PFSK-1 (cell line): ENCODE measurements around the gene FRMD4A.

Experiments
- FOXP2 ChIP-seq: optimal IDR thresholded peaks from 2 replicates; pipeline ENCODE3; 2011; ENCODE audit warnings: borderline replicate concordance, control low read depth, inconsistent platforms; ENCODE audit not compliant: insufficient read depth; ENCODE audit errors: extremely low read length, extremely low read depth
- POLR2AphosphoS5 ChIP-seq: IDR thresholded peaks from 2 replicates; pipeline ENCODE4 v1.6.1; 2012; ENCODE audit warnings: low read depth, mild to moderate bottlenecking, control low read depth, low read length, moderate library complexity
- SIN3A ChIP-seq: IDR thresholded peaks from 2 replicates; pipeline ENCODE4 v1.6.1; 2012; ENCODE audit warnings: mild to moderate bottlenecking, low read length, moderate library complexity, borderline replicate concordance; ENCODE audit not compliant: insufficient read depth
- TAF1 ChIP-seq: IDR thresholded peaks from 2 replicates; pipeline ENCODE4 v1.6.1; 2012; ENCODE audit warnings: low read length, control low read depth, borderline replicate concordance; ENCODE audit not compliant: insufficient read depth
- TF ChIP-seq, protein P1 (sequence below), 2 experiments: IDR thresholded peaks; 2 replicates each; pipeline versions ENCODE4 v1.6.1 to v1.8.0; 2011 to 2012; ENCODE audit warnings: low read depth in 2 of 2, low read length in 2 of 2, control low read depth in 1 of 2, inconsistent platforms in 1 of 2, mild to moderate bottlenecking in 1 of 2, moderate library complexity in 1 of 2; ENCODE audit not compliant: insufficient read depth in 1 of 2

The FRMD4A gene

DNA sequence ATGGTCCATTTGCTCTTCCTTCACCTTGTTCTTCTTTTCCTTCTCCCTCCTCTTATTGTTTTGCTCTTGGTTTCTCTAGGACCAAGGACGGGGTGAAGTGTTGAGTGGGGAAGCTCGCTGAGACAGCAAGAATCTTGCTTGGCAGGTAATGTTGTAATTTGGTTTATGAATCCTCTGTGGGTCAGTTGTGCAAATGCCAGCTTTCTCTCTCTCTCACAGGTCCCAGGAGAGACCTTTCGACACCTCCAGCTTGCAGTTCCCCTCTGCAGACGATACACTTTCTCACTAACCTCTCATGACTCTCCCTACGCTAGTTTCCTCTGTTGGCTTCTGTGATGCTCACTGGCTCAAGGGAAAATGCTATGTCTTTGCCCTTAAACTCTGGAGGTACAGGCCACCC lies 77.0 kb downstream of the FRMD4A start:
- TF ChIP-seq FOXP2: no peak
- no peak for TF ChIP-seq SIN3A
- TF ChIP-seq, protein P1, sequence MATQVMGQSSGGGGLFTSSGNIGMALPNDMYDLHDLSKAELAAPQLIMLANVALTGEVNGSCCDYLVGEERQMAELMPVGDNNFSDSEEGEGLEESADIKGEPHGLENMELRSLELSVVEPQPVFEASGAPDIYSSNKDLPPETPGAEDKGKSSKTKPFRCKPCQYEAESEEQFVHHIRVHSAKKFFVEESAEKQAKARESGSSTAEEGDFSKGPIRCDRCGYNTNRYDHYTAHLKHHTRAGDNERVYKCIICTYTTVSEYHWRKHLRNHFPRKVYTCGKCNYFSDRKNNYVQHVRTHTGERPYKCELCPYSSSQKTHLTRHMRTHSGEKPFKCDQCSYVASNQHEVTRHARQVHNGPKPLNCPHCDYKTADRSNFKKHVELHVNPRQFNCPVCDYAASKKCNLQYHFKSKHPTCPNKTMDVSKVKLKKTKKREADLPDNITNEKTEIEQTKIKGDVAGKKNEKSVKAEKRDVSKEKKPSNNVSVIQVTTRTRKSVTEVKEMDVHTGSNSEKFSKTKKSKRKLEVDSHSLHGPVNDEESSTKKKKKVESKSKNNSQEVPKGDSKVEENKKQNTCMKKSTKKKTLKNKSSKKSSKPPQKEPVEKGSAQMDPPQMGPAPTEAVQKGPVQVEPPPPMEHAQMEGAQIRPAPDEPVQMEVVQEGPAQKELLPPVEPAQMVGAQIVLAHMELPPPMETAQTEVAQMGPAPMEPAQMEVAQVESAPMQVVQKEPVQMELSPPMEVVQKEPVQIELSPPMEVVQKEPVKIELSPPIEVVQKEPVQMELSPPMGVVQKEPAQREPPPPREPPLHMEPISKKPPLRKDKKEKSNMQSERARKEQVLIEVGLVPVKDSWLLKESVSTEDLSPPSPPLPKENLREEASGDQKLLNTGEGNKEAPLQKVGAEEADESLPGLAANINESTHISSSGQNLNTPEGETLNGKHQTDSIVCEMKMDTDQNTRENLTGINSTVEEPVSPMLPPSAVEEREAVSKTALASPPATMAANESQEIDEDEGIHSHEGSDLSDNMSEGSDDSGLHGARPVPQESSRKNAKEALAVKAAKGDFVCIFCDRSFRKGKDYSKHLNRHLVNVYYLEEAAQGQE (IDR thresholded peaks at IDR 0.05; ENCODE audit: insufficient read depth in 1 of 2, low read depth in 2 of 2, low read length in 2 of 2): no peak
- no peak for TF ChIP-seq POLR2AphosphoS5

- no peak for TF ChIP-seq TAF1
These were observed 77.6 kb downstream of the FRMD4A start for GRCh38 chr10:14253079-14253478.

- TF ChIP-seq, protein P1 (IDR thresholded peaks at IDR 0.05; ENCODE audit: insufficient read depth in 1 of 2, low read depth in 2 of 2, low read length in 2 of 2): no peak
- TF ChIP-seq TAF1 (no peak), POLR2AphosphoS5 (no peak), SIN3A (no peak), FOXP2 (no peak)
These were observed 80.1 kb downstream of the FRMD4A start for GRCh38 chr10:14250496-14251076.

DNA sequence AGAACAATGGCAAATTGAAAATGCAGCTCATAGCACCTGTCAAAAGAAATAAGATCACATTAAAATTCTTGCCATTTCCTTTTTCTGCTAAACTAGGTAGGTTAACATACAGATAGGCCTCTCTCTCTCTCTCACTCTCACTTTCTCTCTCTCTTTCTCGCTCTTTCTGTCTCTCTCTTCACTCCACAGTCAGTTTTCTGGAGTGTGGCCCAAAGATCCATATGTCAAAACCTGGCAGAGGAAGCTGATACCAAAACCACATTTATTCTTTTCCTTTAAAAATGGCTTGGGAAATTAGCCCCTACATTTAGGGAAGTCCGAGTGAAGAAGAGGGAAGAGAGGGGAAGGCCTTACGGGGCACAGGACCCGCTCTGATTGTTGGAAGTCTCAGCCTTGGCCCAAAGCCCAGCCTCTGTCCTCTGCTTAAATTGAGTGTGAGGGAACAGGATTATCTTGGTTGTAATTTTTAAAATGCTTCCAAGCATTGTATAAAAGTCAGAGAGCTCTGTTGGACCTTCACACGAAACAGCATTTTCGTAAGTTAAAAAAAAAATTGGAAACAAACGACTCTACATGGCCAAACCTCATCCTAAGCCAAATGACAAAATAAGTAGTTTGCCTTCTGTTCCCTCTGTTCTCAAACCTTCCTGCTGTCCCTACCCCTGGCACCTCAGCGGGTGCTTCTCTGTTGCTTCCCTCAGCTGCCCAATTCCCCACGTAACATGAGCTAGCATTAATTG lies 83.2 kb downstream of the FRMD4A start:
- TF ChIP-seq TAF1 (no peak), SIN3A (no peak), FOXP2 (no peak), POLR2AphosphoS5 (no peak)
- TF ChIP-seq, protein P1 (IDR thresholded peaks at IDR 0.05; ENCODE audit: insufficient read depth in 1 of 2, low read depth in 2 of 2, low read length in 2 of 2): no peak

GRCh38 chr10:14244801-14245211 lies 85.9 kb downstream of the FRMD4A start:
- TF ChIP-seq, protein P1 (IDR thresholded peaks at IDR 0.05; ENCODE audit: insufficient read depth in 1 of 2, low read depth in 2 of 2, low read length in 2 of 2): no peak
- TF ChIP-seq POLR2AphosphoS5 (no peak), FOXP2 (no peak), SIN3A (no peak), TAF1 (no peak)
